IMR-90 (cell line): ENCODE results near the gene KLHL30. TPM values are rescaled to one million over a fixed set of nuclear protein-coding genes. Genes with fewer than 3 reads are reported as not detected.

Source experiments
- ATAC-seq: fragments of 200-7000 bp; cut with Tn5 transposase; 2 replicates; pipeline ENCODE4 v1.9.1; 2020; ENCODE audit warnings: low read depth, mild to moderate bottlenecking, moderate library complexity
- BruUV-seq: library from RNA; stranded (reverse); fragments of 400-500 nt; replicated peaks from 2 replicates; lab custom pipeline; 2021; lab: Mats Ljungman, UMichigan
- CTCF ChIA-PET: fragments of 300-600 bp; formaldehyde crosslinking; extraction: SDS; loops from one replicate; lab custom pipeline; 2021; ENCODE audit warnings: antibody characterized with exemption; lab: Yijun Ruan, JAX
- POLR2A ChIA-PET: fragments of 300-600 bp; sonication (Branson Sonifier 250); formaldehyde crosslinking; loops from one replicate; lab custom pipeline; 2022; ENCODE audit warnings: antibody characterized with exemption; ENCODE audit not compliant: unreplicated experiment; lab: Charles Lee
- DNase-seq: peaks from one replicate; pipeline ENCODE4 v3.0.0; 2013
- H2AFZ ChIP-seq: replicated peaks from 2 replicates; pipeline ENCODE3; 2013; ENCODE audit warnings: low read length, mild to moderate bottlenecking; ENCODE audit not compliant: poor library complexity
- H2AK5ac ChIP-seq: 2 replicates; pipeline ENCODE4 v1.6.1; 2013; ENCODE audit warnings: low read depth, low read length, inconsistent platforms
- H2AK9ac ChIP-seq: replicated peaks from 2 replicates; pipeline ENCODE3; 2013; ENCODE audit warnings: mild to moderate bottlenecking, low read depth, low read length, moderate library complexity; ENCODE audit not compliant: poor library complexity
- H2BK120ac ChIP-seq: 2 replicates; pipeline ENCODE4 v1.6.1; 2013; ENCODE audit warnings: low read depth, low read length, inconsistent platforms
- H2BK15ac ChIP-seq: 3 replicates; pipeline ENCODE4 v1.6.1; 2013; ENCODE audit warnings: low read depth, low read length, inconsistent platforms
- H2BK20ac ChIP-seq: 2 replicates; pipeline ENCODE4 v1.6.1; 2013; ENCODE audit warnings: low read depth, mild to moderate bottlenecking, inconsistent platforms, low read length, moderate library complexity
- H2BK5ac ChIP-seq: 2 replicates; pipeline ENCODE4 v1.6.1; 2013; ENCODE audit warnings: mild to moderate bottlenecking, low read depth, low read length, inconsistent platforms; ENCODE audit not compliant: poor library complexity, severe bottlenecking
- H3K14ac ChIP-seq: replicated peaks from 2 replicates; pipeline ENCODE4 v1.6.1; 2013; ENCODE audit warnings: low read depth, low read length, inconsistent platforms
- H3K18ac ChIP-seq: 2 replicates; pipeline ENCODE4 v1.6.1; 2013; ENCODE audit warnings: low read depth, low read length, control low read depth
- H3K23ac ChIP-seq: 2 replicates; pipeline ENCODE4 v1.6.1; 2013; ENCODE audit warnings: low read depth, low read length, inconsistent platforms
- H3K27ac ChIP-seq: 2 replicates; pipeline ENCODE4 v1.5.1; 2013; ENCODE audit warnings: mild to moderate bottlenecking, control low read depth, low read length; ENCODE audit not compliant: insufficient read depth
- H3K27me3 ChIP-seq: 2 replicates; pipeline ENCODE4 v1.6.1; 2013; ENCODE audit warnings: low read length; ENCODE audit not compliant: control insufficient read depth, insufficient read depth
- H3K36me3 ChIP-seq: 2 replicates; pipeline ENCODE4 v1.6.1; 2013; ENCODE audit warnings: low read length, mixed read lengths; ENCODE audit not compliant: control insufficient read depth, insufficient read depth
- H3K4ac ChIP-seq: 2 replicates; pipeline ENCODE4 v1.6.1; 2013; ENCODE audit warnings: low read depth, low read length, inconsistent platforms
- H3K4me1 ChIP-seq: 2 replicates; pipeline ENCODE4 v1.6.1; 2013; ENCODE audit warnings: low read length, mixed read lengths; ENCODE audit not compliant: control insufficient read depth, insufficient read depth
- H3K4me2 ChIP-seq: 2 replicates; pipeline ENCODE4 v1.6.1; 2013; ENCODE audit warnings: low read depth, mild to moderate bottlenecking, control low read depth, low read length, moderate library complexity
- H3K4me3 ChIP-seq: 2 replicates; pipeline ENCODE4 v1.5.1; 2013; ENCODE audit warnings: low read depth, mild to moderate bottlenecking, control low read depth, low read length, moderate library complexity; ENCODE audit not compliant: insufficient read depth
- H3K56ac ChIP-seq: 2 replicates; pipeline ENCODE4 v1.6.1; 2013; ENCODE audit warnings: low read length, inconsistent platforms; ENCODE audit not compliant: insufficient read depth; ENCODE audit errors: extremely low read depth
- H3K79me1 ChIP-seq, 2 experiments: 2 replicates each; pipeline ENCODE4 v1.6.1; 2013; ENCODE audit warnings: low read length in 2 of 2, inconsistent platforms in 1 of 2, low read depth in 1 of 2
- H3K9ac ChIP-seq: 2 replicates; pipeline ENCODE4 v1.6.1; 2013; ENCODE audit warnings: low read depth, low read length, control low read depth
- H3K9me1 ChIP-seq: 2 replicates; pipeline ENCODE4 v1.6.1; 2013; ENCODE audit warnings: low read length, inconsistent platforms; ENCODE audit not compliant: insufficient read depth
- H3K9me3 ChIP-seq: 2 replicates; pipeline ENCODE4 v1.6.1; 2013; ENCODE audit warnings: low read length; ENCODE audit not compliant: control insufficient read depth, insufficient read depth
- H4K20me1 ChIP-seq: 2 replicates; pipeline ENCODE4 v1.6.1; 2013; ENCODE audit warnings: low read length, inconsistent platforms; ENCODE audit not compliant: insufficient read depth
- H4K5ac ChIP-seq: 2 replicates; pipeline ENCODE4 v1.6.1; 2013; ENCODE audit warnings: mild to moderate bottlenecking, low read depth, low read length, control low read depth
- H4K8ac ChIP-seq, 2 experiments: 2 replicates each; pipeline ENCODE4 v1.6.1; 2013; ENCODE audit warnings: low read depth in 2 of 2, low read length in 2 of 2, control low read depth in 1 of 2, inconsistent platforms in 1 of 2
- H4K91ac ChIP-seq: 2 replicates; pipeline ENCODE4 v1.6.1; 2013; ENCODE audit warnings: low read depth, low read length, inconsistent platforms; ENCODE audit not compliant: insufficient read depth
- BHLHE40 ChIP-seq: fragments of 150-350 bp; IDR thresholded peaks from 2 replicates; pipeline ENCODE4 v1.6.1; 2016; ENCODE audit warnings: mild to moderate bottlenecking, low read depth, low read length
- CEBPB ChIP-seq: IDR thresholded peaks from 2 replicates; pipeline ENCODE4 v1.6.1; 2012; ENCODE audit warnings: low read depth, low read length, improper control_type of control experiment
- FOS ChIP-seq: fragments of 150-350 bp; IDR thresholded peaks from 2 replicates; pipeline ENCODE4 v1.6.1; 2016; ENCODE audit warnings: low read depth, low read length
- NFE2L2 ChIP-seq: fragments of 150-350 bp; IDR thresholded peaks from 2 replicates; pipeline ENCODE4 v1.6.1; 2016; ENCODE audit warnings: low read depth, mild to moderate bottlenecking, low read length
- RAD21 ChIP-seq: IDR thresholded peaks from 2 replicates; pipeline ENCODE4 v1.6.1; 2012; ENCODE audit warnings: low read length, improper control_type of control experiment
- SMC3 ChIP-seq: fragments of 150-350 bp; IDR thresholded peaks from 2 replicates; pipeline ENCODE4 v1.6.1; 2016; ENCODE audit warnings: low read depth, mild to moderate bottlenecking, antibody characterized with exemption, low read length, moderate library complexity
- WGBS, 2 experiments: methylation state at CpG; one replicate each; pipeline versions ENCODE4 v1.1.5 to v1.1.7; 2013; ENCODE audit warnings: missing lambda C conversion rate in 2 of 2; ENCODE audit not compliant: insufficient read length in 1 of 2; ENCODE audit errors: extremely low coverage in 2 of 2; 5-methylcytosine and 5-hydroxymethylcytosine counted together
- dilution Hi-C: fragments of 300-500 bp; cut with HindIII; formaldehyde crosslinking; loops from one replicate; pipeline ENCODE4 v1.14.3; 2018; ENCODE audit warnings: low sequenced_read_pairs; ENCODE audit not compliant: unreplicated experiment
- in situ Hi-C: fragments of 300-500 bp; cut with MboI; formaldehyde crosslinking; loops from 3 replicates; pipeline ENCODE4 v1.14.3; 2019; ENCODE audit warnings: low sequenced_read_pairs, inconsistent platforms, mixed read lengths
- intact Hi-C: fragments of 100-400 bp; cut with micrococcal nuclease; formaldehyde crosslinking; loops from 2 replicates; pipeline ENCODE4 v1.10.0; 2022
- polyA plus RNA-seq, 3 experiments: library from polyadenylated mRNA; depleted of rRNA; stranded (reverse); fragments of >200 nt; gene quantifications; 2 replicates each; pipeline ENCODE4 v1.2.3, GENCODE V29; 2012; ENCODE audit warnings: low replicate concordance in 1 of 3
- total RNA-seq: library from RNA; depleted of rRNA; stranded (reverse); fragments of >200 nt; gene quantifications from 2 replicates; pipeline ENCODE4 v1.2.3, GENCODE V29; 2012

The KLHL30 gene
- total and polyA plus RNA-seq, 2 of the 4 experiments (the other 2 are of a cell fraction) = under 0.01 to 0.03 TPM

- Histone ChIP-seq H3K4ac (no peak overlapping the region), H2AFZ (no peak overlapping the region), H3K23ac (no peak overlapping the region), H2AK9ac (no peak overlapping the region), H4K20me1 (no peaks in the 10 kb centered on the region), H3K27ac (no peak overlapping the region), H4K8ac (no peak overlapping the region), H3K4me2 (no peak overlapping the region), H3K9me1 (no peaks in the 10 kb centered on the region), H3K9me3 (peaks cover 4% of the 10 kb centered on the region), H4K5ac (no peak overlapping the region), H3K27me3 (no peaks in the 10 kb centered on the region; the same call in 1 of the 2 replicates), H2BK20ac (no peak overlapping the region), H3K9ac (no peak overlapping the region), H3K18ac (no peak overlapping the region), H2BK120ac (no peak overlapping the region), H3K56ac (no peak overlapping the region), H2BK15ac (no peak overlapping the region), H4K91ac (no peak overlapping the region), H2AK5ac (no peak overlapping the region), H3K36me3 (no peaks in the 10 kb centered on the region), H3K4me3 (no peak overlapping the region), H3K79me1 (no peaks in the 10 kb centered on the region), H3K14ac (no peak overlapping the region), H2BK5ac (no peak overlapping the region), H3K4me1 (no peaks in the 10 kb centered on the region)
- no peak for TF ChIP-seq BHLHE40
- no peak for TF ChIP-seq FOS
- no peak for TF ChIP-seq NFE2L2
- no peak for TF ChIP-seq SMC3
- no peak for TF ChIP-seq CEBPB
- no peak for TF ChIP-seq RAD21
- dilution Hi-C loops (no loop called here), in situ Hi-C loops (no loop called here), intact Hi-C loops (loop anchor here (2.0 kb wide), 1 partner anchor 249 kb away; the partner anchor contains the start of gene RAMP1)
- CTCF ChIA-PET = no interaction called here
- DNase-seq = no peak
- no TSS peak for BruUV-seq
- WGBS, 2 experiments = 89% methylated on average over 8 of the region's 28 CpGs; no CpG with 5 or more reads in 1 of the 2 experiments
- POLR2A ChIA-PET = no interaction called here
- ATAC-seq = no peak
Observed at GRCh38 chr2:238107525-238108422, 30.7 kb upstream of the KLHL30 start.
